GM18867 (cell line): Measurements from ENCODE around the gene NAP1L1.

Experiments
- ATAC-seq: cut with Tn5 transposase; IDR thresholded peaks from one replicate; pipeline ENCODE4 v1.9.1; 2021; ENCODE audit warnings: mild to moderate bottlenecking, moderate library complexity; ENCODE audit not compliant: unreplicated experiment

NAP1L1 gene

GRCh38 chr12:76083904-76084862 lies at the start of gene NAP1L1:
TSS of gene NAP1L1 (minus strand) at chr12:76084685. CDS start at chr12:76074219, 10,466 bp downstream.
- ATAC-seq, result peak; percentile 92

GRCh38 chr12:76127588-76127987 lies 43.1 kb upstream of the NAP1L1 start:
- ATAC-seq, result no peak

GRCh38 chr12:76124456-76124855 lies 40.0 kb upstream of the NAP1L1 start:
- no peak for ATAC-seq

- ATAC-seq, result no peak
These were observed 39.1 kb upstream of the NAP1L1 start for GRCh38 chr12:76123259-76124212.

GRCh38 chr12:76119887-76120286 lies 35.4 kb upstream of the NAP1L1 start:
- ATAC-seq, result no peak

- ATAC-seq, result no peak
These were observed 33.3 kb upstream of the NAP1L1 start for GRCh38 chr12:76117751-76118150.

GRCh38 chr12:76117067-76117691 lies 32.7 kb upstream of the NAP1L1 start:
- no peak for ATAC-seq

- no peak for ATAC-seq
These were observed 29.6 kb upstream of the NAP1L1 start for GRCh38 chr12:76113800-76114757.

- no peak for ATAC-seq
These were observed 26.8 kb upstream of the NAP1L1 start for GRCh38 chr12:76111209-76111749.

GRCh38 chr12:76109879-76110278 lies 25.4 kb upstream of the NAP1L1 start:
- no peak for ATAC-seq

- ATAC-seq, result no peak
These were observed 23.9 kb upstream of the NAP1L1 start for GRCh38 chr12:76108356-76108755.

GRCh38 chr12:76106631-76107030 lies 22.1 kb upstream of the NAP1L1 start:
- ATAC-seq, result no peak

GRCh38 chr12:76103958-76104357 lies 19.5 kb upstream of the NAP1L1 start:
- no peak for ATAC-seq

- no peak for ATAC-seq
These were observed 17.4 kb upstream of the NAP1L1 start for GRCh38 chr12:76101739-76102385.

- ATAC-seq, result no peak
These were observed 11.7 kb upstream of the NAP1L1 start for GRCh38 chr12:76096079-76096646.

- no peak for ATAC-seq
These were observed 10.3 kb upstream of the NAP1L1 start for GRCh38 chr12:76094754-76095153.

- ATAC-seq, result no peak
These were observed 6.8 kb upstream of the NAP1L1 start for GRCh38 chr12:76091246-76091754.

GRCh38 chr12:76085520-76085868 lies 1.0 kb upstream of the NAP1L1 start:
- no peak for ATAC-seq
